ENCODE measurements around the gene MED15. TPM values are rescaled to one million over a fixed set of nuclear protein-coding genes. Genes with fewer than 3 reads are reported as not detected.
"Not testable (repeated sequence)": the region's sequence is repeated elsewhere in the genome, so short reads cannot be mapped to it uniquely, and the experiment has no call there.

The MED15 gene
- total and polyA plus RNA-seq, 10 donors, result 32.2 to 162 (median 89.7) TPM

DNA sequence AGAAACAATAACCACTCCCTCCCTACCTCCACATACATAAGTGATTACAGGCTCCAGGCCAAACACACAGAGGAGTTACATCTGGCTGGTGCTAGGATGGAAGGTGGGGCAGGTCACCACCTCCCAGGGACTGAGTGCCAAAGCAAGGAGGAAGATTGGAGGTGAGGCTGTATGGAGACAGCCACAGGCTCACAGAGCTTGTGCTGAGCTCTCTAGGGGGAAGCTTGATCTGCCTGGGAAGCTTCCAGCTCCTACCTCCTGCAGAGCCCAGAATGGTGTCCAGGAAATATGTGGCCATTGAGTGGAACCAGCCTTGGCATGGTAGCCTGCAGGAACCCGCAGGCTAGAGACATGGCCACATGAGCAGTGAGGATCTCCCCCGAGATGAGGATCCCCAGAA lies 3.6 kb upstream of the MED15 start:
- intact Hi-C loops (cut with DNase I; ENCODE audit: low total_unique reads), result no loop called here
- Histone ChIP-seq H3K36me3 (peaks cover 0 to 25% (median 7%) of the 10 kb centered on the region in 6 donors), H3K4me3 (no peak overlapping the region), H3K9me3 (no peaks in the 10 kb centered on the region), H3K4me1 (peaks cover 8 to 20% (median 11%) of the 10 kb centered on the region in 6 donors), H3K27me3 (replicated peaks in 1 of 7) (no peaks in the 10 kb centered on the region), H3K27ac (no peak overlapping the region)
- WGBS, 5 donors, result 78 to 93% (median 89%) methylated on average over 2 of the region's 2 CpGs
- TF ChIP-seq CTCF (IDR thresholded peaks at IDR 0.05 in 8 of 11, conservative IDR thresholded peaks at IDR 0.05 in 3 of 11) (no peak), POLR2A (IDR thresholded peaks at IDR 0.05) (no peak), POLR2AphosphoS5 (IDR thresholded peaks at IDR 0.05) (no peak)
- no peak for DNase-seq

- 67 to 95% (median 92%) methylated on average over 5 of the region's 5 CpGs for WGBS, 5 donors
Measured at GRCh38 chr22:20504293-20504922, 3.0 kb upstream of the MED15 start.

DNA sequence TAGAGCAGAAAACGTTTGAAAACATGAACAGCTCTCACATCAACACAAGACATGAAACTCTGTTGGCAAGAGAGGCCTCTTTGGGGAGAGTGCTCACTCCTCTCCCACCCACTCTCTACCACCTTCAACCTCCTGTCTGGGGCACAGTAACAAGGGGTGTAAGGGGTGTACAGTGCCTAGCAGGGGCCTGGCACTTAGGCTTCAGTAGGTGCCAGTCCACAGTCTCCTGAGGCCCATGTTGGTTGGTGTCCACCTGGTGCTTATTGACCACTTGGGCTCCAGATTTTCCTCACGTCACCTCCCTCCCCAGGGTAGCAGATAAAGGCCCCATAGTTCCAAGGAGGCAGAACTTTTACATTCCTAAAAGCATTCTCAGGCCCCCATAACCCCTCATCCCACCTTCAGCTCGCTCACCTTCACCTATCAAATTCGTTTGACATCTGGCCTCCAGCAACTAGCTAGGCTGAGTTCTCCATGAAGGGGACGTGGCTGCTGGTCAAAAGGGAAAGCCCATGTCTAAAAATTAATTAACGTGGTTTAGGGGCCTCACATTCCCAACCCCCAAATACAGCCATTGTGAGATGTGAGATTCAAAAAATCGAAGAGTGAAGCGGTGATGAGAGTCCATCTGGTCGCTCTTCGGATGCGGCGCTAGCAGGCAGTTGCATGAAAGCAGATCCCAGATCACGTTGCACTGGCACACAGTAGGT lies 712 bp upstream of the MED15 start:
- intact Hi-C loops (cut with DNase I; ENCODE audit: low total_unique reads), result no loop called here
- WGBS, 5 donors, result 71 to 74% (median 73%) methylated on average over 13 of the region's 13 CpGs
- no peak for TF ChIP-seq CTCF (IDR thresholded peaks at IDR 0.05 in 8 of 11, conservative IDR thresholded peaks at IDR 0.05 in 3 of 11)
- TF ChIP-seq POLR2A (IDR thresholded peaks at IDR 0.05), result no peak
- TF ChIP-seq POLR2AphosphoS5 (IDR thresholded peaks at IDR 0.05), result no peak
- Histone ChIP-seq H3K4me3 (peak overlapping the region in 7 of 8 donors; percentile 74 to 95 (median 88)), H3K27me3 (replicated peaks in 1 of 7) (no peaks in the 10 kb centered on the region), H3K36me3 (peaks cover 0 to 18% (median 0%) of the 10 kb centered on the region in 6 donors), H3K4me1 (peaks cover 32 to 49% (median 39%) of the 10 kb centered on the region in 6 donors), H3K9me3 (no peaks in the 10 kb centered on the region), H3K27ac (peak overlapping the region in 7 of 8 donors; percentile 92 to 96 (median 93))
- no peak for DNase-seq

More at GRCh38 chr22:20504293-20504922, 3.0 kb upstream of the MED15 start:
- H3K27ac ChIP-seq; DNase-seq; H3K4me3 ChIP-seq; H3K27me3 ChIP-seq (replicated peaks in 1 of 7); intact Hi-C loops (cut with DNase I; ENCODE audit: low total_unique reads); H3K9me3 ChIP-seq: not testable (repeated sequence)
- peaks cover 12 to 26% (median 17%) of the 10 kb centered on the region in 6 donors for H3K4me1 ChIP-seq
- H3K36me3 ChIP-seq, result peaks cover 0 to 24% (median 7%) of the 10 kb centered on the region in 6 donors

DNA sequence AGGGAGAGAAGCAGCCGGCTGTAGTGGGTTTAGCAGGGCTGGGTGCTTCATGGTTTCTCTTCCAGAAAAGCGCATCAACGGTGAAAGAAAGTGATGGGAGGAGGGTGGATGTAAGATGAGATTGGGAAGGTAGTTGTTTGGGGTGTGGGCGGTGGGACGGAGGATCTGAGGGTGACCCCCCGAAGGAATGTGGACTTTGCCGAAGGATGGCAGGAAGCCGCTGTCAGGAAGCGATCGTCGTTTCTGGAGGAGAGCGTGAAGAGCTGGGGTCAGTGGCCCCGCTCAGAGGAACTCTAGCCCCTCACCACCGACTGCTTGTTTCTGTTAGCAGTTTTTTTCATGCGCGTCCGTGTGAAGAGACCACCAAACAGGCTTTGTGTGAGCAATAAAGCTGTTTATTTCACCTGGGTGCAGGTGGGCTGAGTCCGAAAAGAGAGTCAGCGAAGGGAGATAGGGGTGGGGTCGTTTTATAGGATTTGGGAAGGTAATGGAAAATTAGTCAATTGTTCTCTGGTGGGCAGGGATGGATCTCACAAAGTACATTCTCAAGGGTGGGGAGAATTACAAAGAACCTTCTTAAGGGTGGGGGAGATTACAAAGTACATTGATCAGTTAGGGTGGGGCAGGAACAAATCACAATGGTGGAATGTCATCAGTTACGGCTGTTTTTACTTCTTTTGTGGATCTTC lies 801 bp downstream of the MED15 start:
- Histone ChIP-seq H3K36me3 (peaks cover 0 to 24% (median 0%) of the 10 kb centered on the region in 6 donors), H3K4me3 (peak overlapping the region; percentile 74 to 95 (median 89)), H3K27ac (peak overlapping the region; percentile 84 to 96 (median 93)), H3K4me1 (peaks cover 32 to 64% (median 48%) of the 10 kb centered on the region in 6 donors)
- 2 to 7% (median 4%) methylated on average over 21 of the region's 21 CpGs for WGBS, 5 donors
- H3K27me3 ChIP-seq (replicated peaks in 1 of 7); H3K9me3 ChIP-seq; intact Hi-C loops (cut with DNase I; ENCODE audit: low total_unique reads): not testable (repeated sequence)
- peak; percentile 79 for DNase-seq
